Measurements from ENCODE around the gene MEGF11.

The MEGF11 gene

GRCh38 chr15:65947041-65947440 lies 306.5 kb downstream of the MEGF11 start:
- Histone ChIP-seq H4K20me1 (ENCODE audit: insufficient read depth, low read length) (no peaks in the 10 kb centered on the region), H3K79me2 (ENCODE audit: low read length) (no peaks in the 10 kb centered on the region), H3K4me1 (ENCODE audit: low read length) (no peaks in the 10 kb centered on the region), H3K9me3 (ENCODE audit: insufficient read depth, low read length) (no peaks in the 10 kb centered on the region), H2AFZ (ENCODE audit: low read depth, low read length) (no peak overlapping the region), H3K27me3 (ENCODE audit: low read depth, low read length) (peaks cover 25% of the 10 kb centered on the region), H3K4me3 (ENCODE audit: low read length) (no peak overlapping the region), H3K9ac (ENCODE audit: low read length) (no peak overlapping the region), H3K27ac (ENCODE audit: low read length) (no peak overlapping the region), H3K4me2 (ENCODE audit: low read length) (no peak overlapping the region), H3K36me3 (replicated peaks; ENCODE audit: low read depth, low read length) (no peaks in the 10 kb centered on the region)
- TF ChIP-seq CTCF (IDR thresholded peaks at IDR 0.05; ENCODE audit: low read depth, low read length) (no peak), EZH2phosphoT487 (IDR thresholded peaks at IDR 0.05; ENCODE audit: low read depth) (no peak)

GRCh38 chr15:65945616-65946015 lies 307.9 kb downstream of the MEGF11 start:
- Histone ChIP-seq H3K79me2 (ENCODE audit: low read length) (no peaks in the 10 kb centered on the region), H3K4me1 (ENCODE audit: low read length) (no peaks in the 10 kb centered on the region), H3K9ac (ENCODE audit: low read length) (no peak overlapping the region)

GRCh38 chr15:65944404-65944803 lies 309.1 kb downstream of the MEGF11 start:
- TF ChIP-seq CTCF (IDR thresholded peaks at IDR 0.05; ENCODE audit: low read depth, low read length) (no peak), EZH2phosphoT487 (IDR thresholded peaks at IDR 0.05; ENCODE audit: low read depth) (no peak)
- Histone ChIP-seq H2AFZ (ENCODE audit: low read depth, low read length) (no peak overlapping the region), H4K20me1 (ENCODE audit: insufficient read depth, low read length) (no peaks in the 10 kb centered on the region), H3K36me3 (replicated peaks; ENCODE audit: low read depth, low read length) (no peaks in the 10 kb centered on the region), H3K4me1 (ENCODE audit: low read length) (no peaks in the 10 kb centered on the region), H3K4me3 (ENCODE audit: low read length) (no peak overlapping the region), H3K4me2 (ENCODE audit: low read length) (no peak overlapping the region), H3K79me2 (ENCODE audit: low read length) (no peaks in the 10 kb centered on the region), H3K9me3 (ENCODE audit: insufficient read depth, low read length) (no peaks in the 10 kb centered on the region), H3K27me3 (ENCODE audit: low read depth, low read length) (peaks cover 22% of the 10 kb centered on the region), H3K27ac (ENCODE audit: low read length) (no peak overlapping the region), H3K9ac (ENCODE audit: low read length) (no peak overlapping the region)

More at GRCh38 chr15:65945616-65946015, 307.9 kb downstream of the MEGF11 start:
- 0 out of 2 replicates have a peak, but pooled peaks have one; percentile 17 for TF ChIP-seq CTCF (IDR thresholded peaks at IDR 0.05; ENCODE audit: low read depth, low read length)
- TF ChIP-seq EZH2phosphoT487 (IDR thresholded peaks at IDR 0.05; ENCODE audit: low read depth): no peak
- no peaks in the 10 kb centered on the region for H3K36me3 ChIP-seq (replicated peaks; ENCODE audit: low read depth, low read length)
- H3K27me3 ChIP-seq (ENCODE audit: low read depth, low read length): peaks cover 23% of the 10 kb centered on the region
- H3K27ac ChIP-seq (ENCODE audit: low read length): no peak overlapping the region
- no peak overlapping the region for H3K4me3 ChIP-seq (ENCODE audit: low read length)
- H4K20me1 ChIP-seq (ENCODE audit: insufficient read depth, low read length): no peaks in the 10 kb centered on the region
- no peak overlapping the region for H2AFZ ChIP-seq (ENCODE audit: low read depth, low read length)
- H3K4me2 ChIP-seq (ENCODE audit: low read length): no peak overlapping the region
- H3K9me3 ChIP-seq (ENCODE audit: insufficient read depth, low read length): no peaks in the 10 kb centered on the region

GRCh38 chr15:65942436-65942835 lies 311.1 kb downstream of the MEGF11 start:
- H3K27me3 ChIP-seq (ENCODE audit: low read depth, low read length): peaks cover 5% of the 10 kb centered on the region; the same call in 1 of the 2 replicates

More at GRCh38 chr15:65942436-65942835, 311.1 kb downstream of the MEGF11 start:
- Histone ChIP-seq H3K9ac (ENCODE audit: low read length) (no peak overlapping the region), H3K4me1 (ENCODE audit: low read length) (no peaks in the 10 kb centered on the region), H3K79me2 (ENCODE audit: low read length) (no peaks in the 10 kb centered on the region), H2AFZ (ENCODE audit: low read depth, low read length) (no peak overlapping the region), H3K4me3 (ENCODE audit: low read length) (no peak overlapping the region), H3K4me2 (ENCODE audit: low read length) (no peak overlapping the region), H4K20me1 (ENCODE audit: insufficient read depth, low read length) (no peaks in the 10 kb centered on the region), H3K9me3 (ENCODE audit: insufficient read depth, low read length) (no peaks in the 10 kb centered on the region), H3K36me3 (replicated peaks; ENCODE audit: low read depth, low read length) (no peaks in the 10 kb centered on the region), H3K27ac (ENCODE audit: low read length) (no peak overlapping the region)
- TF ChIP-seq CTCF (IDR thresholded peaks at IDR 0.05; ENCODE audit: low read depth, low read length) (no peak), EZH2phosphoT487 (IDR thresholded peaks at IDR 0.05; ENCODE audit: low read depth) (no peak)

Measured in OCI-LY3 (cell line).